GM18907 (cell line): ENCODE measurements around the gene UVRAG.

Experiments used
- ATAC-seq: cut with Tn5 transposase; IDR thresholded peaks from one replicate; pipeline ENCODE4 v1.9.1; 2021; ENCODE audit warnings: mild to moderate bottlenecking, moderate library complexity; ENCODE audit not compliant: unreplicated experiment

Gene UVRAG

DNA sequence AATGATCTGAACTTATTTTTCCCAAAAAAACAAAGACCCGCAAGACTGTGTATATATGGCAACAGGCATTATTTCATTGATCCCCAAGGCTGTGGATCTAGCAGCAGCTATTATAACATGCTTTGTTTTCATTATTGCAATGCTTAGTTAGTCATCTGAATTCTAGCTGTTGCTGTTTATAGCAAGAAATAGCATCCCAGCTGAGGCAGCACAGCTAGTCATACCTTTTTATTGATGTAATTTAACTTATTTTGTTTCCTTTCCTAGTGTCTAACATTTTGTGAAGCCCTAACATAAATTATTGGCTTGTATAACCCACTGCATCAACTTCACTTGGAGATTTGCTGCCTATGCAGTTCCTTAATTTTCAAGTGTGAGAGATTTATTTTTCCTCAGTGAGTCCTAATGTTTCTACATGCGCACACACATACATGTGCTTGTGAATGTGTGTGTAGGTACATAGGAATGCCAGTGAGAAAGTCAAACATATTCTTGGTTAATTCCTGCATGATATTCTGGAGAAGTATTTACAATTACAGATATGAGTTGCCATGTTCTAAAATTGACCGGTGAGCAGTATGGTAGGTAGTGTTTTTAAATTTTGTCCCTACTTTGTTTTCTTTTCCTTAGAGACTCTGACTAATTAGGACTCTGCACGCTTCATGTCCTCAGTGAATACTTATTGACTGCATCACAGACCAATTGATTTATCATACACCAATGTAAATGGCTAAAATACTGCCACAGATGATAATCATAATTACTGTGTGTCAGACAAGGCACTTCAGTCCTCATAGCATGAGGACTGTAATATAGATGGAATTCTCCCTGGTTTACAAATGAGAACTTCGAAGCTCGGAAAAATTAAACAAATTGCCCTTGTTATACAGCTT is 272.0 kb downstream of the UVRAG start:
- no peak for ATAC-seq

DNA sequence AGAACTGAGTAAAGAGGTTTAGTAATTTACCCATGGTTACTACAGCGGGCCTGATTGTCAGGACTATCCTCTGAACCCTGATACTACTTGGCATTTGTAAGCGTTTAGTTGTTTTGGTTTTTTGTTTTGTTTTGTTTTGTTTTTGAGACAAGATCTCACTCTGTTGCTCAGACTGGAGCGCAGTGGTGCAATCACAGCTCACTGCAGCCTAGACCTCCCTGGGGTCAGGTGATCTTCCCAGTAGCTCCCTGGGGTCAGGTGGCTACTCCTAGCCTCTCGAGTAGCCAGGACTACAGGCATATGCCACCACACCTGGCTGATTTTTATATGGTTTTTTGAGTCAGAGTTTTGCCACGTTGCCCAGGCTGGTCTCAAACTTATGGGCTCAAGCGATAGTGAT is 272.7 kb downstream of the UVRAG start:
- ATAC-seq = no peak

DNA sequence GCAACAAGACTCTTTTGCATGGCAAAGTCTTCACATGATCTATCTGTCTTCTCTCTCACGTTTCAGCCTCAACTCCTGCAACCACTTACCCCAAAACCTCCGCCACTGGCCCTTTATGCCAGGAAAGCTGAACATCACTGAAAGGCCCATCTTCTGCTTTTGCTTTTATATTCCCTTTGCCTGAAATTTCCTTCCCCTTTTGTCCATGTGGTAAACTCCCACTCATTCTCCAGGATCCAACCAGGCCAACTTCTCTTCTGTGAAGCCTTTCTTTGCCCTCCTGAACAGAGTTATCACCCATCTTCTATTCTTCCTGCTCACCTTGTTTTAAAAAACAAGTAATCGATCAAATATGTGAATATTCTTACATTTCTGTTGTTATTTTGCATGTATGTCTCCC is 273.5 kb downstream of the UVRAG start:
- ATAC-seq = no peak

DNA sequence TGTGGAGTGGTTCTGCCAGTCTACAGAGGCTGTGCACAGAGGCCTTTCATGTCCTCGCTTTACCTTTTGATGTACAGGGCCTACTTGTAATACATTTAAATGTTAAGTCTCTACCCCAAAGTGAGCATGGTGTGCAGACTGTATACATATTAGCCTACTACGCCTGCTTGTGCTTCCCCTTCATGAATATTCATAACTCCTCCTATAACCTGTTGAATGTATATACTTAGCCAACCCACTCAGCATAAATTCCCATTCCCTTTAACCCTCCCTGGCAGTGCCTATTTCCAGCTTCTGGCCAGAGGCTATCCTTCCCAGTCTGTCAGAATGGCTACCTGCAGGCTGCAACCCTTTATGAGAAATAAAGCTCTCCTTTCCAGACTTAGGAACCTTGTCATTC is 275.2 kb downstream of the UVRAG start:
- no peak for ATAC-seq

DNA sequence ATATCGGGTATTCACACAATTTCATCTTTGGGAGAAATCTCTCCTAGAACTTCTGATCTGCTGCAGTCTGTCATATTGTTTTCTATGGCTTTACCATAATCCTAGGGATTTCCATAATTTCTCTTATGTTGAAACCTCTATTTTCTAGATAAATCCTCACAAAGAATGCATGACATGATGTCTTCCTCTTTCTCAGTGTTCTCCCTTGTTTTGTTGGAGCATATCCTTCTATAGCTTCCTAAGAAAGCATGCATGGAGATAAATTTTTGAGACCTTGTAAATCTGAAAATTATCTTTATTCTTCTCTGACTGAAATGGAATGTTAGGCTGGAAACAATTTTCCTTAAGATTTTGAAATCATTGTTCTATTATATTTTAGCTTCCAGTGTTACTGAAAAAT is 275.8 kb downstream of the UVRAG start:
- no peak for ATAC-seq

DNA sequence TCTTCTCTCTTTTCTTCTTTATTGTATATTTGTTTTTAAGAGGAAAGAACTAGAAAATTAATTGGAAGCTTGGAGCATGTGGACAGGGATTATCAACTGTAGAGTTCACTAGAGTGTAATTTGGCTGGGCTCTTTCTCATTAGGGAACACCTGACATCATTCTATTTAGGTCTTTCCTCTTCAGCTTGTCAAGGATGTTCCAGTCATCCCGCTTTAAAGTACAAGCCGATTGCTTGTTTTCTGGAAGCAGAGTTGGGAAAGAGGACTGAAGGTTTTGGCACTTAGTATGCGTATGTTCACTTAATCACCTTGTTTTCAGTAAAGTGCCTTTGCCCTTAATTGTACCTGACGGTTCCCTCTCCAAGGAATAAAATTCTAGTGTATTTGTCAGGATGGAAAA is 279.7 kb downstream of the UVRAG start:
- ATAC-seq = no peak

DNA sequence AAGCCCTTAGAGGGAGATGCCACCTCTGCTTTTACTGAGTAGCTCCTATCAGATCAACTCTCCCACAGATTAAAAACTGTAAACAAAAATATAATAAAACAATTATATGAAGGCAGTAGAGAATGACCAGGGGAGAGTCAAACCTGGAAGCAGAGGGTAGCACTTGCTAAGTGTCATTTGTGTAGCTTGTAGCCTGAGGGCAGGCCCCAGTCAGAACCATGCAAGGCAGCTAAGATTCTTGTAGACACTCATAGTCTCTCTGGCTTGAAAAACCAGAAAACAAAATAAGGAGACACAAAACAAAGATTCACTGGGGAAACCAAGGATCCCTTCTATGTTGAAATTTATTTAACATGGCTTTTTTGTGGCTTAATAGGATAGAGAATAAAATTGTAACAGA is 280.9 kb downstream of the UVRAG start:
- ATAC-seq = no peak

DNA sequence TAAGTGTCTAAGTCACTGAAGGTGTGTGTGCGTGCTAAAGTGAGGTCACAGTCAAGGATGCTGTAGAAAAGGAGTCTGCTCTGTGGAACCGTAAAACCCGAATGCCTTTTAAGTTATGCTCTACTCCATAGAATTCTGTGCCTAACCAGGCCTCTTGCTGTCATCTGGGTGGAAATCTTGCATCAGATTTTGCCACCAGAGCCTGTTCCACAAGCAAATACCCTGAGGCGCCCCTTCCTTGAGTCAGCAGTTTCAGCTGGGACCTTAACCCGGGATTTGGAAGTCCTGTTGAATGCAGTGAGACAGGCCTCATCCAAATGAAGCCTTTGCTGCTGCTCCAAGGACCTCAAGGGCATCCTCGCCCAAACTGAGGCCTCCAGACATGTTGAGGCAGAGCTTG is 281.5 kb downstream of the UVRAG start:
- ATAC-seq = no peak

DNA sequence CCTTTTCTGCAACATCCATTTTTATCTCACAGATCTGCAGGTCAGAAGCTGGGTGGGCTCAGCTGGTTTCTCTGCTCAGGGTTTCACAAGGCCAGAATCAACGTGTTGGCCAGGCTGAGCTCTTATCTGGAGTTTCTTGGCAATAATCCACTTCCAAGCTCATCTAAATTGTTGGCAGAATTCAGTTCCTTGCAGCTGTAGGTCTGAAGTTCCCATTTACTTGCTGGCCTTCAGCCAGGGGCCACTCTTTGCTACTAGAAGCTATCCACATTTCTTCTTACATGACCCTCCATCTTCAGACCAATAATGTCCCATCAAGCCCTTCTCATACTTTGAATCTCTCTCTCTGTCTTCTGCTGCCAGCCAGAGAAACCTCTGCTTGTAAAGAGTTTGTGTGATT is 287.8 kb downstream of the UVRAG start:
- ATAC-seq = no peak

DNA sequence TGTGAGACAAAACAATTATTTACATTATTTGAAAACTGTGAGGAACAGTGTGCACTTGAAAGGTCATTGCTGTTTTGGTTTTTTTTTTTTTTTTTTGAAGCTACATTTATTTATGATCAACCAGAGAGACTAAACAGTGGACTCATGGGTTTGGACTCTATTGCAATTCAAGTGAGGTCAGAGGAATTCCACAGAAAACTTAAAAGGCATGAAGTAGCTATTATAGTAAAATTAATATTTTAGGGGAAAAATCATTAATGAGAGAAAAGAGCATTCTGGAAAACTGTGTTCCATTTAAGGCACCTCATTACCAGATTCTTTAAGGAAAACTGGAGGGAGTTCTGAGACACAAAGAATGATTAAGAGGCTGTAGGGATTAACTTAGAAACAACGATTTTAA is 288.4 kb downstream of the UVRAG start:
- ATAC-seq = no peak

DNA sequence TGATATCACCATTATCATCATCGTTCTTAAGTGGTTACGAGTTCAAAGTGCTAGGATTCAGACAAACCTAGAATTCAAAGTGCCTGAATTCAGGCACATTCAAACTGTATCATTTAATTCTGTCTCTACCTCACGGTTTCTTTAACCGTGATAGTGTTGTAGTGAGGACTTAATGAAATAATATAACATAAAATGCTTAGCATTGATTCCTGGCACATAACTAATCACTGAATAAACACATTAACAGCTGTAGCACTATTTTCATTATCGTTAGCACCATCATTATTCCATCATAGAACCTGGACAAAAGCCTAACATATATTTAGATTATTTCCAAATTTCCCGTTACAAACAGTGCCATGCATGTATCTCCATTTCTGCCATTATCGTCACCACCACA is 289.3 kb downstream of the UVRAG start:
- no peak for ATAC-seq

DNA sequence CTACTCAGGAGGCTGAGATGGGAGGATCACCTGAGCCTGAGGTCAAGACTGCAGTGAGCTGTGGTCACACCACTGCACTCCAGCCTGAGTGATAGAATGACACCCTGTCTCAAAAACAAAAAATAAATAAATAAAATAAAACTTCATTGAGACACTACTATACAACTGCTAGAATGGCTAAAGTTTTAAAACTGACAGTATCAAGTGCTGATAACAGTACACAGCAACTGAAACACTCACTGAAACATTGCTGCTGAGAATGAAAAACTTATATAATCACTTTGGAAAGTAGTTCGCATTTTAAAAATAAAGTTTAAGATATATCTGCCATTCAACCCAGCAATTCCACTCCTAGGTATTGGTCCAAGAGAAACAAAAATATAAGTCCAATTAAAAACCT is 290.6 kb downstream of the UVRAG start:
- no peak for ATAC-seq

DNA sequence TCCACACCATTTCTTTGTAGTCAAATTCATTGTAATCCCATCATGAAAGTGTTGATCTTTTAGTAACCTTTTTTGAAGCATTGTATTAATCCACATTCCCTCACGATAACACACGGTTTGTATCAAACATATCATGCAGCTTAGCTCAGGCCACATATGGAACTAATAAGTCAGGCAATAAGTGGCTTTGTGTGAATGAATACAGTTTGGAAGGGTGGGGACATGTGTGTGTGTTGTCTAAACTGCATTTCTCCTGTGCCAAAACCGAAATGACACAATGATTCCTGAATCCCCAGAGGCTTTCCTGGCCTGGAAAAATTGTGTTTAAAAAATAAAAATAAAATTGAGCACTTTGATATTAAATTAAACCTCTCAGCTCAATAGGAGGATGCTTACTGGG is 293.0 kb downstream of the UVRAG start:
- ATAC-seq = no peak

DNA sequence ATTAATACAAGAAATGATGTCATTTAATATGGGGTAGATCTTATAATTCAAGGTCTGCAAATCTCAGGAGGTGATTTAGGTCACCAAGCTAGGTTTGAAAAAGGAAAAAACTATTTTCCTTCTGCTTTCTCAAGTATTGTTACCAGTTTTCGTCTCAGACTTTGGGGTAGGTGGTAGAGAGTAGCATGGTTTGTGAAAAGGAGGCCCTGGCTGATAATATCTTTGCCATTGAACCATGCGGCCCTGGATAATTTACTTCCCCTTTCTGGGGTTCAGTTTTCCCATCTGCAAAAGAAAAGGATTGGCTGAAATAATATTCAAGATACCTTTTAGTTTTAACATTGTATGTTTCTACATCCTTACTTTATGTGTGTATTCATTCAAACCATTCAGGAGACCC is 299.2 kb downstream of the UVRAG start:
- ATAC-seq = no peak

DNA sequence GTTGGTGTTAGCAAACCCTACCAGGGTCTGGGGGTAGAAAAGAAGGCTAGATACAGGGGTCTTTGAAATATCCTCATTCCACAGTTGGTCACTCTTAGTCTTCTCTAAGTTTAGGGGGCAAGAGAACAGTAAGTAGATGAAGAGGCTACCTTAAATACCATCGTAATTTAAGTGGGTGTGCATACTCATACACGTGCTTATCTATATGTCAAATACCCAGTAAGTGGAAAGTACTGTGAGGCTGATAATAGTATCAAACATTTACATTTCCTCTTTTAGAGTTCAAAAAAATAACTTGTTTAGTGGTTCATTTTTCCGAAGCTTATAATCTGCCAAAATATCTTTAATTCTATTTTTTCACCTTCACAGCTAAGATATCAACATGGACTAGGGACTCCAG is 300.5 kb downstream of the UVRAG start:
- no peak for ATAC-seq

DNA sequence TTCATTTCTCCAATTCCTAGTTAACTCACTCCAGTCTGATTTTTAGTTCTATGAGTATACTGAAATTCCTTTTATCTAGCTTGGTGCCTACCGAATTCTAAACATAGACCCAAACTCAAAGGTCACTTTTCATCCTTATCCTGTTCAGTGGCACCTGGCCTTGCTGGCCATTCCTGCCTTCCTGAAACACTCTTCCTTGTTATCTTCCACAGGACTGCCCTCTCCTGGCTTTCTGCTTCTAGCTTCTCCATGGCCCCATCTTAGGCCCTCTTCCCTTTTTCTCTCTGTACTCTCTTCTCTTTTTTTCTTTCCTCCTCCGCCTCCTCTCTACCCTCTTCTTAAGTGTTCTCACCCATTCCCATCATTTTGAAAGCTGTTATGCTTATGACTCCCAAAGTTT is 304.0 kb downstream of the UVRAG start:
- ATAC-seq = no peak

DNA sequence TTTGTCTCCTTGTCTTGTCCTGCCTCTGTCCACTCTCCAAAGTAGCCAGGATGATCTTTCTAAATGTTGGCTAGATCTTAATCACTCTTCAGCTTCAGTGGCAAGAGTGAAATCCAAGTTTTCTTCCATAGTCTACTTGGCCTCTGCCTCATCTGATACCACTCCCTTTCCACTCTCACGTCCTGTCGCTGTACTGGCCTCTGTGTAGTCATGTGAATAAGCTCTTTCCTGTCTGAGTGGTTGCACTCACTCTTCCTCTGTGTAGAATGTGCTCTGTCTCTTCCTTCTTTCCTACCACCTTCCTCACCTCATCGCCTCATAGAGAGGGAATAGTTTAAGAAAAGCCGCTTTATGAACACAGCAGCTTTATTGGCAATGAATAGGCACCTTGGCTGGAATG is 304.8 kb downstream of the UVRAG start:
- no peak for ATAC-seq

DNA sequence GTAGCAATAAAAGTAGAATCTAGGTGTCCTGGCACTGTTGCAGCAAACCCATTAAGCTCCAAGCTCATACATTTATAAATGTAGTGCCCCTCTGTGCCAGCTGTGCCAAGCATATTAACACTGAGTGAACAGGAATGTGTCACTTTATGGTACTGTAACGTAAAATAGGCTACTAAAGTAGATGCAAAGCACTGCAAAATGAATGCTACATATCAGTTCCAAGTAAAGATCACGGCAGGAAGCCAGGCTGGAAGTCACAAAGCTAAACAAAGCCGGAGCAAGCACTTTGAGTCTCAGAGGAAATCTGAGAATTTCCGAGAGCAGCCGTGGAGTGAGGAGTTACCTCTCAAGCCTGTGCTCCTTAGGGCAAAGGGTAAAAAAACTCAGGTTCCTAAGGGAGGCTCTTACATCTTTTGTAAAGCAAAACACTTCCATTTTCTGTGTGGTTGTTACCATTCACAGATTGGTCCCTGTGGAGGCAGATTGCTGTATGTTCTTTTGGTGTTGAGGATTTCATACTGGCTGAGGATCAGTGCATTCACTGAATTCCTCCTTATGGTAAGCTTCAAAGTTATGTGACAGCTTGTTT is 305.6 kb downstream of the UVRAG start:
- no peak for ATAC-seq

DNA sequence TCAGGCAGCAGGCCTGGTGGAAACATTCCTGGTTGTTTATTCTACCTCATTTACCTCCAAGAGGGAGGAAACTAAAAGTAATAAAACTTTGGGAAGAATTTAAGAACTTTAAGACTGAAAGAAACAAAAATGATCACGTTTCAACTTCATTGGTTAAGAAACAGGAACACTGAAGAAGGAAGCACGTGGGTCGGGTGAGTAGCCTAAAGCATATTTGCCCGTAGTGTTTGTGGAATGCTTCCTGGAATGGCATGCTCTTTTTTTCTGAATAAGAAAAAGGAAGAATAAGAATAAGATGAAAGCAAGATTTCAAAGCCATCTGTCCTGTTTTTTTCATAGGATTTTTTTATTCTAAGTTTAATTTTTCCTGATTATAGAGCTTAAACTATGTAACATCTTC is 308.2 kb downstream of the UVRAG start:
- ATAC-seq = no peak

DNA sequence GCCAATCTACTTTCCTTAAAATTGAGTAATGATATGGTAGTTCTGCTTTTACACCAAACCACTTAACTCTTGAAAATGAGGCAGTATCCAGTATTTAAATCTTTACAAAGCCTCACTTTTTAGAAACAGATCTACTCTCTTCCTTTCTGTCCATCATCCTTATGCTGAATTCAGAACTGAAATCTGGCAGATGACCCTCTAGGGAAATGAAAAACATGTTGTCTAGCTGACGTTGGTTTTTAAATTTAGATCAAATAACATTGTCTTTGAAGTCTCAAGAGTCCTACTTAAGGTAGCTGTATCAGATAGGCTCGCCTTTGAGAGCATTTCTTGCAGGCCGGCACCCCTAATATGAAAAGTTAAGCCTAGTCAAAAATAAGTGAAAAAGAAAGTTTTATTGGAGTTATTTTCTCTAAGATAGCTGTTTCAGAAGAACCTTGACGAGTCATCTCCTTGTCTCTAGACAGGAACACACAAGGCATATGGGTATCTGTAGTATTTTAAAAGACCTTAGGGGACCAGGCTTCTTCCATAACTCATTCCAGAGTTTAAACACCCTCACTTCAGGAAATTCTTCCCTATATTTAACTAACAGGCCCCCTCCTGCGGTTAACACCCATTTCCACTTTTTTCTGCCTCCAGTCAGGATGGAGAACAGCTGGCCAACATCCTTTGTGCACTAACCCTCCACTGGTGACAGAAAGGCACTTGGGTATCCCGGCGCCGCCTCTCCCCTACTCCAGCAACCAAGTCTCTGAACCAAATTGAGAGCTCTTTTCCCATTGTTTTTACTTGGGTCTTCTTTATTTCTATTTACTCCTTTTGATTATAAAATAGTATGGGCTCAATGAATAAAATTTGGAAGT is 310.1 kb downstream of the UVRAG start:
- no peak for ATAC-seq

DNA sequence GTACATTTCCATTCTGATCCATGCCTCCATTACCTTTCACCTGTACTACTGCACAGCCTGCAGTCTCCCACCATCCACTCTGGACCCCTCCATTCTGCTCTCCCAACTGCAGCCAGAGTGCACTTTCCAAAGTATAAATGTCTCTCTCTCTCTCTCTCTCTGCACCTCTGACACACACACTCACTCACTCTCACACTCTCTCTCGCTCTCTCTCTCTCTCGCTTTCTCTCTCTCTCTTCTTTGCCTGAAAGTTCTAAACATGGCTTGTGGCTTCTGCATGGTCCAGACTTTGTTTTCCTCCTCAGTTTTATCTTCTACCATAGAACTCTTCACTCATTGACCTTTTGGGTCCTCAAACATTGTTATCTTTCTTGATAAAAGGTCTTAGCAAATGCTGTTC is 314.7 kb downstream of the UVRAG start:
- no peak for ATAC-seq

DNA sequence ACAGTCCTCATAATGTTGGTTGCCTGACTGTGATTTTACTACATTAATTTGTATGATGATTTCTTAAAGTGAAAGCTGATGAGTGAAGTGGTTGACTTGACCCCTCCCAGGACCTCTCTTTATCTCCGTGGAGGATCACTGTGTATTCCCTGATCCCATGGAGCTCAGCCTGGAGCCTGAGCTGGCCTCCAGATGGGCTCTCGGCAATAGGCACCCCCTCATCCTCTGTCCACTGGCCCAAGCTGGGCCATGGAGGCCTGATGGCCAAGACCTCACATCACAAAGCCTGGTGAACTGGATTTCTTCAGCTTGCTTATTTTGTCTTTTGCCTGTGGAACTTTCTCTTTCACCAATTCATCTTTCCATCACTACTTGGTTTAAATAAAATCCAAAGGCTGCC is 316.1 kb downstream of the UVRAG start:
- ATAC-seq = no peak
